ENCODE data around the gene COMMD3. TPM values are rescaled to one million over a fixed set of nuclear protein-coding genes. Genes with fewer than 3 reads are reported as not detected.
"Not testable (repeated sequence)": the region's sequence is repeated elsewhere in the genome, so short reads cannot be mapped to it uniquely, and the experiment has no call there.

The COMMD3 gene
- 65.6 TPM for total RNA-seq

GRCh38 chr10:22316286-22317075, at the start of gene COMMD3:
Gene COMMD3 (plus strand): TSS chr10:22316388. CDS start chr10:22316418, 30 bp downstream.
- peak; percentile 85 to 88 for DNase-seq (ENCODE audit: low spot score in 2 of 2)
- no peak for FAIRE-seq

GRCh38 chr10:22268503-22268902, 47.7 kb upstream of the COMMD3 start:
- DNase-seq (ENCODE audit: low spot score in 2 of 2) (no peak), FAIRE-seq (no peak)

- DNase-seq (ENCODE audit: low spot score in 2 of 2) (no peak), FAIRE-seq (no peak)
These were observed 44.4 kb upstream of the COMMD3 start for GRCh38 chr10:22271786-22272185.

GRCh38 chr10:22278441-22278782, 37.8 kb upstream of the COMMD3 start:
- FAIRE-seq (no peak), DNase-seq (ENCODE audit: low spot score in 2 of 2) (no peak)

- DNase-seq (ENCODE audit: low spot score in 2 of 2) (no peak), FAIRE-seq (no peak)
These were observed 36.1 kb upstream of the COMMD3 start for GRCh38 chr10:22280078-22280477.

- FAIRE-seq (no peak), DNase-seq (ENCODE audit: low spot score in 2 of 2) (no peak)
These were observed 31.1 kb upstream of the COMMD3 start for GRCh38 chr10:22285130-22285529.

- FAIRE-seq (no peak), DNase-seq (ENCODE audit: low spot score in 2 of 2) (no peak)
These were observed 22.3 kb upstream of the COMMD3 start for GRCh38 chr10:22293747-22294404.

- DNase-seq (ENCODE audit: low spot score in 2 of 2) (no peak), FAIRE-seq (no peak)
These were observed 21.5 kb upstream of the COMMD3 start for GRCh38 chr10:22294694-22295093.

GRCh38 chr10:22301193-22301592, 15.0 kb upstream of the COMMD3 start:
- DNase-seq (ENCODE audit: low spot score in 2 of 2) (no peak), FAIRE-seq (no peak)

GRCh38 chr10:22303461-22303860, 12.7 kb upstream of the COMMD3 start:
- FAIRE-seq (no peak), DNase-seq (ENCODE audit: low spot score in 2 of 2) (no peak)

- no peak for DNase-seq (ENCODE audit: low spot score in 2 of 2)
- FAIRE-seq: no peak
These were observed 10.5 kb upstream of the COMMD3 start for GRCh38 chr10:22305721-22306120.

- FAIRE-seq (no peak), DNase-seq (ENCODE audit: low spot score in 2 of 2) (no peak)
These were observed 7.8 kb upstream of the COMMD3 start for GRCh38 chr10:22308390-22308789.

- peak; percentile 64 for FAIRE-seq
- no peak for DNase-seq (ENCODE audit: low spot score in 2 of 2)
These were observed 6.8 kb upstream of the COMMD3 start for GRCh38 chr10:22309180-22310000.

GRCh38 chr10:22310012-22310411, 6.2 kb upstream of the COMMD3 start:
- FAIRE-seq; DNase-seq (ENCODE audit: low spot score in 2 of 2): not testable (repeated sequence)

- DNase-seq (ENCODE audit: low spot score in 2 of 2) (no peak), FAIRE-seq (no peak)
These were observed 5.3 kb upstream of the COMMD3 start for GRCh38 chr10:22310928-22311327.

GRCh38 chr10:22314852-22315251, 1.3 kb upstream of the COMMD3 start:
- FAIRE-seq: no peak
- DNase-seq (ENCODE audit: low spot score in 2 of 2): no peak

GRCh38 chr10:22315455-22316285, 518 bp upstream of the COMMD3 start:
- FAIRE-seq (no peak), DNase-seq (ENCODE audit: low spot score in 2 of 2) (peak in 1 of 2 donors; percentile 7)

- DNase-seq (ENCODE audit: low spot score in 2 of 2) (no peak), FAIRE-seq (no peak)
These were observed 835 bp downstream of the COMMD3 start for GRCh38 chr10:22317076-22317370.

GRCh38 chr10:22317771-22318565, 1.8 kb downstream of the COMMD3 start:
- DNase-seq (ENCODE audit: low spot score in 2 of 2) (no peak), FAIRE-seq (no peak)

GRCh38 chr10:22318772-22319171, 2.6 kb downstream of the COMMD3 start:
- DNase-seq (ENCODE audit: low spot score in 2 of 2) (no peak), FAIRE-seq (no peak)

Measured in frontal cortex (tissue), 4 donors.